ENCODE results near the gene C9orf57.
A peak's percentile ranks its signal among the peaks of the same experiment; 100 is the strongest.
"Not testable (repeated sequence)": the region's sequence is repeated elsewhere in the genome, so short reads cannot be mapped to it uniquely, and the experiment has no call there.

The C9orf57 gene

GRCh38 chr9:72060513-72060912 lies at the start of gene C9orf57:
Gene C9orf57, minus strand, starts transcription at chr9:72060613. Its CDS starts 1,282 bp downstream, at chr9:72059331.
- no peak for DNase-seq

GRCh38 chr9:72102520-72102919 lies 42.1 kb upstream of the C9orf57 start:
- DNase-seq = no peak

- DNase-seq = not testable (repeated sequence)
Measured at GRCh38 chr9:72095520-72095919, 35.1 kb upstream of the C9orf57 start.

GRCh38 chr9:72092820-72093219 lies 32.4 kb upstream of the C9orf57 start:
- DNase-seq = no peak

- no peak for DNase-seq
Measured at GRCh38 chr9:72089451-72090130, 29.2 kb upstream of the C9orf57 start.

- no peak for DNase-seq
Measured at GRCh38 chr9:72082536-72082935, 22.1 kb upstream of the C9orf57 start.

- DNase-seq = not testable (repeated sequence)
Measured at GRCh38 chr9:72074666-72075065, 14.3 kb upstream of the C9orf57 start.

- no peak for DNase-seq
Measured at GRCh38 chr9:72065076-72065475, 4.7 kb upstream of the C9orf57 start.

- no peak for DNase-seq
Measured at GRCh38 chr9:72052122-72052521, 8.3 kb downstream of the C9orf57 start.

- no peak for DNase-seq
Measured at GRCh38 chr9:72048850-72049249, 11.6 kb downstream of the C9orf57 start.

- DNase-seq = no peak
Measured at GRCh38 chr9:72046630-72047456, 13.6 kb downstream of the C9orf57 start.

- no peak for DNase-seq
Measured at GRCh38 chr9:72044095-72044494, 16.3 kb downstream of the C9orf57 start.

- DNase-seq = no peak
Measured at GRCh38 chr9:72043576-72043975, 16.8 kb downstream of the C9orf57 start.

GRCh38 chr9:72042928-72043327 lies 17.5 kb downstream of the C9orf57 start:
- DNase-seq = no peak

- no peak for DNase-seq
Measured at GRCh38 chr9:72041775-72042194, 18.6 kb downstream of the C9orf57 start.

- no peak for DNase-seq
Measured at GRCh38 chr9:72041369-72041768, 19.0 kb downstream of the C9orf57 start.

- DNase-seq = no peak
Measured at GRCh38 chr9:72039532-72039931, 20.9 kb downstream of the C9orf57 start.

GRCh38 chr9:72038890-72039410 lies 21.5 kb downstream of the C9orf57 start:
- DNase-seq = peak; percentile 53

- DNase-seq = no peak
Measured at GRCh38 chr9:72038408-72038807, 22.0 kb downstream of the C9orf57 start.

GRCh38 chr9:72037571-72037970 lies 22.8 kb downstream of the C9orf57 start:
- no peak for DNase-seq

GRCh38 chr9:72030767-72031166 lies 29.6 kb downstream of the C9orf57 start:
- no peak for DNase-seq

GRCh38 chr9:72029986-72030385 lies 30.4 kb downstream of the C9orf57 start:
- DNase-seq = no peak

GRCh38 chr9:72025906-72026305 lies 34.5 kb downstream of the C9orf57 start:
- DNase-seq = no peak

GRCh38 chr9:72023596-72023995 lies 36.8 kb downstream of the C9orf57 start:
- DNase-seq = no peak
